ENCODE data around the gene PCDHGB4.
"Not testable (repeated sequence)": the region's sequence is repeated elsewhere in the genome, so short reads cannot be mapped to it uniquely, and the experiment has no call there.

The PCDHGB4 gene

DNA sequence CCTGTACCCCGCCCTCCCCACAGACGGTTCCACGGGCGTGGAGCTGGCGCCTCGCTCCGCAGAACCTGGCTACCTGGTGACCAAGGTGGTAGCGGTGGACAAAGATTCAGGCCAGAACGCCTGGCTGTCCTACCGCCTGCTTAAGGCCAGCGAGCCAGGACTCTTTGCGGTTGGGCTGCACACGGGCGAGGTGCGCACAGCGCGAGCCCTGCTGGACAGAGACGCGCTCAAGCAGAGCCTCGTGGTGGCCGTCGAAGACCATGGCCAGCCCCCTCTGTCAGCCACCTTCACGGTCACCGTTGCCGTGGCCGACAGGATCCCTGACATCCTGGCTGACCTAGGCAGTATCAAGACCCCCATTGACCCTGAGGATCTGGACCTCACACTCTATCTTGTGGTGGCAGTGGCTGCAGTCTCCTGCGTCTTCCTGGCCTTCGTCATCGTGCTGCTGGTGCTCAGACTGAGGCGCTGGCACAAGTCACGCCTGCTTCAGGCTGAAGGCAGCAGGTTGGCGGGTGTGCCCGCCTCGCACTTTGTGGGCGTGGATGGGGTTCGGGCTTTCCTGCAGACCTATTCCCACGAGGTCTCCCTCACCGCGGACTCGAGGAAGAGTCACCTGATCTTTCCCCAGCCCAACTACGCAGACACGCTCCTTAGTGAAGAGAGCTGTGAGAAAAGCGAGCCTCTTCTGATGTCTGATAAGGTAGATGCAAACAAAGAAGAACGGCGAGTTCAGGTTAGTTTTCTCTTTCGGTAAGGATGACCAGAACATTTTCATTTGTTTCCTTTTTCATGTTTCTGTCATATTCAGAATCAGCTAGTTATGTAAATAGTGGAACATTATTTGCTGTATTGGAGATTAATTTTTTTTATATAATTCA is 21.2 kb upstream of the PCDHGB4 start:
- in situ Hi-C loops (cut with MboI; ENCODE audit: low sequenced_read_pairs) = no loop called here

DNA sequence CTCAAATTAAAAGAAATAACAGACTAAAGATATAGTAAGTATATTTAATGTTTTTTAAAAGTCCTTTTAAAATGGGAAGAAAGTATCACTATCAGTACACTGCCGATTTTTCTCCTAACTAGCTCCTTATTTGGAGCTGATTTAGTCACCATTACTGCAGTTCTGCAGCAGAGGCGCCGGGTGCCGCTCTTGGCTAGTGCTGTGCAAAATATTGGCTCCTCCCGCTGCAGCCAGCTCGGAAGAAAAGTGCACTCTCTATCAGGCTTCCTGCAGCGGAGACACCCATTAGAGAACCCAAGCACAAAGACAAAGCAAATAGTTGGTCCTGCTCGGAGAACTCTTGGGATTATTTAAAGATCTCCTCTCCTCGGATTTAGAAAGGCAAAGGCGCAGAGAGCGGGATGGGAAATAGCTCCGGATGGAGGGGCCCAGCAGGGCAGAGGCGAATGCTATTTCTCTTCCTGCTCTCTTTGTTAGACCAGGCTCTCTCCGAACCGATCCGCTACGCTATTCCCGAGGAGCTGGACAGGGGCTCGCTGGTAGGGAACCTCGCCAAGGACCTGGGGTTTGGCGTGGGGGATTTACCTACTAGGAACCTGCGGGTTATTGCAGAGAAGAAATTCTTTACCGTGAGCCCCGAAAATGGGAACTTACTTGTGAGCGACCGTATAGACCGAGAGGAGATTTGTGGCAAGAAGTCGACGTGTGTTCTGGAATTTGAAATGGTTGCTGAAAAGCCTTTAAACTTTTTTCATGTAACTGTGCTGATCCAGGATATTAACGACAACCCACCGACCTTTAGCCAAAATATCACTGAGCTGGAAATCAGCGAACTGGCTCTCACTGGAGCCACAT is 17.3 kb upstream of the PCDHGB4 start, which contains the start of gene PCDHGB3:
TSS of gene PCDHGB3 (plus strand) at position 249 of the 855 bp plus-strand sequence. CDS start at position 402, 153 bp downstream.
- in situ Hi-C loops (cut with MboI; ENCODE audit: low sequenced_read_pairs) = no loop called here

DNA sequence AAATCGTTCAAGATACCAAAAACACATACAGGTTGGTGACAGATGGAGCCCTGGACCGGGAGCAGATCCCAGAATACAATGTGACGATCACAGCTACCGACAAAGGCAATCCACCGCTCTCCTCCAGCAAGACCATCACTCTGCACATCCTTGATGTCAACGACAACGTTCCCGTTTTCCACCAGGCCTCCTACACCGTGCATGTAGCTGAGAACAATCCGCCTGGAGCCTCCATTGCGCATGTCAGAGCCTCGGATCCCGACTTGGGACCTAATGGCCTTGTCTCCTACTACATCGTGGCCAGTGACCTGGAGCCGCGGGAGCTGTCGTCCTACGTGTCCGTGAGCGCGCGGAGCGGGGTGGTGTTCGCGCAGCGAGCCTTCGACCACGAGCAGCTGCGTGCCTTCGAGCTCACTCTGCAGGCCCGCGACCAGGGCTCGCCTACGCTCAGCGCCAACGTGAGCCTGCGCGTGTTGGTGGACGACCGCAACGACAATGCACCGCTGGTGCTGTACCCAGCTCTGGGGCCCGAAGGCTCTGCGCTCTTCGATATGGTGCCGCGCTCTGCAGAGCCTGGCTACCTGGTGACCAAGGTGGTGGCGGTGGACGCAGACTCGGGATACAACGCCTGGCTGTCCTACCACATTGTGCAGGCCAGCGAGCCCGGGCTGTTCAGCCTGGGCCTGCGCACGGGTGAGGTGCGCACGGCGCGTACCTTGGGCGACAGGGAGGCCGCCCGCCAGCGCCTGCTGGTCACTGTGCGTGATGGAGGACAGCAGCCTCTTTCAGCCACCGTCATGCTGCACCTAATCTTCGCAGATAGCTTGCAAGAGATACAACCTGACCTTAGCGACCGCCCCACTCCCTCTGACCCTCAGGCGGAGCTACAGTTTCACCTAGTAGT is 15.7 kb upstream of the PCDHGB4 start:
- in situ Hi-C loops (cut with MboI; ENCODE audit: low sequenced_read_pairs) = no loop called here

DNA sequence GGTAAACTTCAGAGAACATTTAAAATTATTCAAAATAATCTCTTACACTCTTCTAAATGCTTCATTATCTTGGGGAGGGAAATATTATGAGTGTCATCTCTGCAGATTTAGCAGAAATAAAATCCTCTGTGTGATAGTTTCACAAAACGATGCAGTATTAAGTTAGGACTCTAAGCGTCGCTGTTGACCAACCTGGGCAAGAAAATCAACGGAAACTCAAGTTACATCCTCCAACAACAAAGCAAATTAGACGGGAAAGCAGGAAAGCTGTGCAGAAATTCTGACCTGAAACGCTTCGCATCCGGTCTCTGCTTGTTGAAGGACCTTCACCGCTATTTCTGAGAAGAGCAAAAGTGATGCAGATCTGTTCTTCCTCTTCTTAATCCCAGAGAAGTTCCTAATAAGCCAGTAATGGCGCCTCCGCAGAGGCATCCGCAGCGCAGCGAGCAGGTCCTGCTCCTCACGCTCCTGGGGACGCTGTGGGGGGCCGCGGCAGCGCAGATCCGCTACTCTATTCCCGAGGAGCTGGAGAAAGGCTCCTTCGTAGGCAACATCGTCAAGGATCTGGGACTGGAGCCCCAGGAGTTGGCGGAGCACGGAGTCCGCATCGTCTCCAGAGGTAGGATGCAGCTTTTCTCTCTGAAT is 13.7 kb upstream of the PCDHGB4 start, which contains the start of gene PCDHGA6:
TSS of gene PCDHGA6 (plus strand) at position 219 of the 645 bp plus-strand sequence. CDS start at position 412, 193 bp downstream.
- in situ Hi-C loops (cut with MboI; ENCODE audit: low sequenced_read_pairs) = no loop called here

DNA sequence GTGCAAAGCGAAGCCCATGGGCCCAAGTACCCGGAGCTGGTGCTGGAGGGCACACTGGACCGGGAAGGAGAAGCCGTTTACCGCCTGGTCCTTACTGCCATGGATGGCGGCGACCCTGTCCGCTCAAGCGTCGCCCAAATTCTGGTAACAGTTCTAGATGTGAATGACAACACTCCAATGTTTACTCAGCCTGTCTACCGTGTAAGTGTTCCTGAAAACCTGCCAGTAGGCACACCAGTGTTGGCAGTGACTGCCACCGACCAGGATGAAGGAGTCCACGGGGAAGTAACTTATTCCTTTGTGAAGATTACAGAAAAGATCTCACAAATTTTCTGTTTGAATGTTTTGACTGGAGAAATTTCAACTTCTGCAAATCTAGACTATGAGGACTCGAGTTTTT is 12.9 kb upstream of the PCDHGB4 start:
- in situ Hi-C loops (cut with MboI; ENCODE audit: low sequenced_read_pairs) = no loop called here

DNA sequence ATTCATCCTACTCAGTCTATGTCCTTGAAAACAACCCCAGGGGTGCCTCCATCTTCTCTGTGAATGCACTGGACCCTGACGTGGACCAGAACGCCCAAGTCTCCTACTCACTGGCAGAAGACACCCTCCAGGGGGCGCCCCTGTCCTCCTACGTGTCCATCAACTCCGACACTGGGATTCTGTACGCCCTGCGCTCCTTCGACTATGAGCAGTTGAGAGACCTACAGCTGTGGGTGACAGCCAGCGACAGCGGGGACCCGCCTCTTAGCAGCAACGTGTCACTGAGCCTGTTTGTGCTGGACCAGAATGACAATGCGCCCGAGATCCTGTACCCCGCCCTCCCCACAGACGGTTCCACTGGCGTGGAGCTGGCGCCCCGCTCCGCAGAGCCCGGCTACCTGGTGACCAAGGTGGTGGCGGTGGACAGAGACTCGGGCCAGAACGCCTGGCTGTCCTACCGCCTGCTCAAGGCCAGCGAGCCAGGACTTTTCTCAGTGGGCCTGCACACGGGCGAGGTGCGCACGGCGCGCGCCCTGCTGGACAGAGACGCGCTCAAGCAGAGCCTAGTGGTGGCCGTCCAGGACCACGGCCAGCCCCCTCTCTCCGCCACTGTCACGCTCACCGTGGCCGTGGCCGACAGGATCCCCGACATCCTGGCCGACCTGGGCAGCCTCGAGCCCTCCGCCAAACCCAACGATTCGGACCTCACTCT is 11.9 kb upstream of the PCDHGB4 start:
- in situ Hi-C loops (cut with MboI; ENCODE audit: low sequenced_read_pairs) = not testable (repeated sequence)

DNA sequence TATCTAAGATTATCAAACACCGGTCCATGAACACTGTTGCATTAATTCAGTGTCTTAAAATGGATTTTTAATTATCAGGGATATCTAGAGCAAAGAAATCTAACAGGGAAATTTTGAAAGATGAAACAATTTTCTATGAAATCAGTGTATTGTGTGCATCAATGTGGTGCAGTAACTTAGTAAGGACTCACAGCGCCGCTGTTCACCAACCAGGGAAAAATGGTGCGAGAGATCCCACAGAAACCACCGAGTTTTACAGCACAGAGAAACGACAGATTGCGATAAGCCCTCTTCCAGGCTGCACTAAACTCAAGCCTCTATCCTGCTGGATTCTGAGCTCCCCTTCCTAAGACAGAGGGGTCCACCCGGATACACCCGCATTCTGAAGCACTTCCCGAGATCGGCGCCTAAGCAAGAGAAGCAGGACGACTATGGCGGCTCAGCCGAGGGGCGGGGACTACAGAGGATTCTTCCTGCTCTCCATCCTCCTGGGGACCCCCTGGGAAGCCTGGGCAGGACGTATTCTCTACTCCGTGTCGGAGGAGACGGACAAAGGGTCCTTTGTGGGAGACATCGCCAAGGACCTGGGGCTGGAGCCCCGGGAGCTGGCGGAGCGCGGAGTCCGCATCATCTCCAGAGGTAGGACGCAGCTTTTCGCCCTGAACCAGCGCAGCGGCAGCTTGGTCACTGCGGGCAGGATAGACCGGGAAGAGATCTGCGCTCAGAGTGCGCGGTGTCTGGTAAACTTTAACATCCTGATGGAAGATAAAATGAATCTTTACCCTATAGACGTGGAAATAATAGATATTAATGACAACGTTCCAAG is 4.8 kb upstream of the PCDHGB4 start, which contains the start of gene PCDHGA7:
TSS of gene PCDHGA7 (plus strand) at position 274 of the 826 bp plus-strand sequence. CDS start at position 432, 158 bp downstream.
- in situ Hi-C loops (cut with MboI; ENCODE audit: low sequenced_read_pairs) = no loop called here

DNA sequence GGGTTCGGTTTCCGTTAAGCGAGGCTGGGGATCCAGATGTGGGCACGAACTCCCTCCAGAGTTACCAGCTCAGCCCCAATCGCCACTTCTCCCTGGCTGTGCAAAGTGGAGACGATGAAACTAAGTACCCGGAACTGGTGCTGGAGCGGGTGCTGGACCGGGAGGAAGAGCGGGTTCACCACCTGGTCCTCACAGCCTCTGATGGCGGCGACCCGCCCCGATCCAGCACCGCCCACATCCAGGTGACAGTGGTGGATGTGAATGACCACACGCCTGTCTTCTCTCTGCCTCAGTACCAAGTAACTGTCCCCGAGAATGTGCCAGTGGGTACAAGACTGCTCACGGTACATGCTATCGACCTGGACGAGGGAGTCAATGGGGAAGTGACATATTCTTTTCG is 4.2 kb upstream of the PCDHGB4 start:
- in situ Hi-C loops (cut with MboI; ENCODE audit: low sequenced_read_pairs) = no loop called here

DNA sequence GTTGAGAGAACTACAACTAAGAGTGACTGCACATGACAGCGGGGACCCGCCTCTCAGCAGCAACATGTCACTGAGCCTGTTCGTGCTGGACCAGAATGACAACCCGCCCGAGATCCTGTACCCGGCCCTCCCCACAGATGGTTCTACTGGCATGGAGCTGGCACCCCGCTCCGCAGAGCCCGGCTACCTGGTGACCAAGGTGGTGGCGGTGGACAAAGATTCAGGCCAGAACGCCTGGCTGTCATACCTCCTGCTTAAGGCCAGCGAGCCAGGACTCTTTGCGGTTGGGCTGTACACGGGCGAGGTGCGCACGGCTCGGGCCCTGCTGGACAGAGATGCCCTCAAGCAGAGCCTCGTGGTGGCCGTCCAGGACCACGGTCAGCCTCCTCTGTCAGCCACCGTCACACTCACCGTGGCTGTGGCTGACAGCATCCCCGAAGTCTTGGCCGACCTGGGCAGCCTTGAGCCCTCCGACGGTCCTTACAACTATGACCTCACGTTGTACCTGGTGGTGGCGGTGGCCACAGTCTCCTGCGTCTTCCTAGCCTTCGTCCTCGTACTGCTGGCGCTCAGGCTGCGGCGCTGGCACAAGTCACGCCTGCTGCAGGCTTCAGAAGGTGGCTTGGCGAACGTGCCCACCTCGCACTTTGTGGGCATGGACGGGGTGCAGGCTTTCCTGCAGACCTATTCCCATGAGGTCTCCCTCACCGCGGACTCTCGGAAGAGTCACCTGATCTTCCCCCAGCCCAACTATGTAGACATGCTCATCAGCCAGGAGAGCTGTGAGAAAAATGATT is 2.8 kb upstream of the PCDHGB4 start:
- in situ Hi-C loops (cut with MboI; ENCODE audit: low sequenced_read_pairs) = no loop called here

DNA sequence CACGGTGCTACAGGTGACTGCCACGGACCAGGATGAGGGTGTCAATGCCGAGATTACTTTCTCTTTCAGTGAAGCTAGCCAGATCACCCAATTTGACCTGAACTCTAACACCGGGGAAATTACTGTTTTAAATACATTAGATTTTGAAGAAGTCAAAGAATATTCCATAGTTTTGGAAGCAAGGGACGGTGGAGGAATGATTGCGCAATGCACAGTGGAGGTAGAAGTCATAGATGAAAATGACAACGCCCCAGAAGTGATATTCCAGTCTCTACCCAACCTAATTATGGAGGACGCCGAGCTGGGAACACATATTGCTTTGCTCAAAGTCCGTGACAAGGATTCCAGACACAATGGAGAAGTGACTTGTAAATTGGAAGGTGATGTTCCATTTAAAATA is 1.2 kb downstream of the PCDHGB4 start:
- in situ Hi-C loops (cut with MboI; ENCODE audit: low sequenced_read_pairs) = no loop called here

DNA sequence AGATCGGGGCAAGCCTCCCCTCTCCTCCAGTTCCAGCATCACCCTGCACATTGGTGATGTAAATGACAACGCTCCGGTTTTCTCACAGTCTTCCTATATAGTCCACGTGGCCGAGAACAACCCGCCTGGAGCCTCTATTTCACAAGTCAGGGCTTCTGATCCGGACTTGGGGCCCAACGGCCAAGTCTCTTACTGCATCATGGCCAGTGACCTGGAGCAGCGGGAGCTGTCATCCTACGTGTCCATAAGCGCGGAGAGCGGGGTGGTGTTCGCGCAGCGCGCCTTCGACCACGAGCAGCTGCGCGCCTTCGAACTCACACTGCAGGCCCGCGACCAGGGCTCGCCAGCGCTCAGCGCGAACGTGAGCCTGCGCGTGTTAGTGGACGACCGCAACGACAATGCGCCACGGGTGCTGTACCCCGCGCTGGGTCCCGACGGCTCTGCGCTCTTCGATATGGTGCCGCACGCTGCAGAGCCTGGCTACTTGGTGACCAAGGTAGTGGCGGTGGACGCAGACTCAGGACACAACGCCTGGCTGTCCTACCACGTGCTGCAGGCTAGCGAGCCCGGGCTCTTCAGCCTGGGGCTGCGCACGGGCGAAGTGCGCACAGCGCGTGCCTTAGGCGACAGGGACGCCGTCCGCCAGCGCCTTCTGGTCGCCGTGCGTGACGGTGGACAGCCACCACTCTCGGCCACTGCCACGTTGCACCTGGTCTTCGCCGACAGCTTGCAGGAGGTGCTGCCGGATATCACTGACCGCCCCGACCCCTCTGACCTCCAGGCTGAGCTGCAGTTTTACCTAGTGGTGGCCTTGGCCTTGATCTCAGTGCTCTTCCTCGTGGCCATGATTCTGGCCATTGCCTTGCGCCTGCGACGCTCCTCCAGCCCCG is 1.9 kb downstream of the PCDHGB4 start:
- in situ Hi-C loops (cut with MboI; ENCODE audit: low sequenced_read_pairs) = no loop called here

DNA sequence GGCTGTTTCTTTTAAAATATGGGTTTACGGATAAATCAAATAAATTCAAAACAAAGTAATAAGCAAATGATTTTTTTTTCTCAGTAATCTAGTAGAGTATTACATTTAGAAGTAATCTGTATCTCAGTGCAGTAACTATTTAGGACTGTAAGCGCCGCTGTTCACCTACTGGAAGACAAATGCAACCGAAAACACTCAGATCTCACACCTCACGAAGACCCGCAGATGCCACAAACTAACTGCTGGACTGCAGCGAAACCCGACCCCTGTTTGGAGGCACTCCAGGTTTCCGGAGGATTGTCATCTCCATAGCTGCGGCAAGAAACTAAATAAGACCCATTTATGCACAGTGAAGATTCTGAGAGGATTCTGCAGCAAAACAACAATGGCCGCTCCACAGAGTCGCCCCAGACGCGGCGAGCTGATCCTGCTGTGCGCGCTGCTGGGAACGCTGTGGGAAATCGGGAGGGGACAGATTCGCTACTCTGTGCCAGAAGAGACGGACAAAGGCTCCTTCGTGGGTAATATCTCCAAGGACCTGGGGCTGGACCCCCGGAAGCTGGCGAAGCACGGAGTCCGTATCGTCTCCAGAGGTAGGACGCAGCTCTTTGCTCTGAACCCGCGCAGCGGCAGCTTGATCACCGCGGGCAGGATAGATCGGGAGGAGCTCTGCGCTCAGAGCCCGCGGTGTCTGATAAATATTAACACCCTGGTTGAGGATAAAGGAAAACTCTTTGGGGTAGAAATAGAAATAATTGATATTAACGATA is 5.1 kb downstream of the PCDHGB4 start, which contains the start of gene PCDHGA8:
TSS of gene PCDHGA8 (plus strand) at position 205 of the 770 bp plus-strand sequence. CDS start at position 386, 181 bp downstream.
- in situ Hi-C loops (cut with MboI; ENCODE audit: low sequenced_read_pairs) = no loop called here

DNA sequence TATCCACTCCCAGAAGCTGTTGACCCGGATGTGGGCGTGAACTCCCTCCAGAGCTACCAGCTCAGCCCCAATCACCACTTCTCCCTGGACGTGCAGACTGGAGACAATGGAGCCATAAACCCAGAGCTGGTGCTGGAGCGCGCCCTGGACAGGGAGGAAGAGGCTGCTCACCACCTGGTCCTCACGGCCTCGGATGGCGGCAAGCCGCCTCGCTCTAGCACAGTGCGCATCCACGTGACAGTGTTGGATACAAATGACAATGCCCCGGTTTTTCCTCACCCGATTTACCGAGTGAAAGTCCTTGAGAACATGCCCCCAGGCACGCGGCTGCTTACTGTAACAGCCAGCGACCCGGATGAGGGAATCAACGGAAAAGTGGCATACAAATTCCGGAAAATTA is 5.8 kb downstream of the PCDHGB4 start:
- in situ Hi-C loops (cut with MboI; ENCODE audit: low sequenced_read_pairs) = no loop called here

DNA sequence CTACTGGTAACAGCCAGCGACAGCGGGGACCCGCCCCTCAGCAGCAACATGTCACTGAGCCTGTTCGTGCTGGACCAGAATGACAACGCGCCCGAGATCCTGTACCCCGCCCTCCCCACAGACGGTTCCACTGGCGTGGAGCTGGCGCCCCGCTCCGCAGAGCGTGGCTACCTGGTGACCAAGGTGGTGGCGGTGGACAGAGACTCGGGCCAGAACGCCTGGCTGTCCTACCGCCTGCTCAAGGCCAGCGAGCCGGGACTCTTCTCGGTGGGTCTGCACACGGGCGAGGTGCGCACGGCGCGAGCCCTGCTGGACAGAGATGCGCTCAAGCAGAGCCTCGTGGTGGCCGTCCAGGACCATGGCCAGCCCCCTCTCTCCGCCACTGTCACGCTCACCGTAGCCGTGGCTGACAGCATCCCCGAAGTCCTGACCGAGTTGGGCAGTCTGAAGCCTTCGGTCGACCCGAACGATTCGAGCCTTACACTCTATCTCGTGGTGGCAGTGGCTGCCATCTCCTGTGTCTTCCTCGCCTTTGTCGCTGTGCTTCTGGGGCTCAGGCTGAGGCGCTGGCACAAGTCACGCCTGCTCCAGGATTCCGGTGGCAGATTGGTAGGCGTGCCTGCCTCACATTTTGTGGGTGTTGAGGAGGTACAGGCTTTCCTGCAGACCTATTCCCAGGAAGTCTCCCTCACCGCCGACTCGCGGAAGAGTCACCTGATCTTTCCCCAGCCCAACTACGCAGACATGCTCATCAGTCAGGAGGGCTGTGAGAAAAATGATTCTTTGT is 7.1 kb downstream of the PCDHGB4 start:
- in situ Hi-C loops (cut with MboI; ENCODE audit: low sequenced_read_pairs) = not testable (repeated sequence)

Data from HL-60/S4 treated with retinoic acid at 250 ng/mL for 4 days and 3 days (cell line).